Neutrophil (primary cell): Measurements from ENCODE around the gene DDO.

Source experiments
- H3K27ac ChIP-seq: fragments of 200-600 bp; sonication (generic); 2 replicates; pipeline ENCODE4 v1.5.1; 2016; ENCODE audit warnings: mild to moderate bottlenecking, moderate library complexity
- H3K27me3 ChIP-seq: fragments of 200-600 bp; sonication (generic); 2 replicates; pipeline ENCODE4 v1.6.0; 2016; ENCODE audit warnings: mild to moderate bottlenecking
- H3K36me3 ChIP-seq: fragments of 200-600 bp; sonication (generic); 2 replicates; pipeline ENCODE4 v1.5.1; 2017
- H3K4me1 ChIP-seq, 2 experiments: fragments of 200-600 bp in 1 of 2; sonication (generic) in 1 of 2; 1 replicate in 1 of 2; 2 replicates in 1 of 2; pipeline versions ENCODE4 v1.5.1 to v1.6.1; 2013 to 2016; ENCODE audit warnings: low read depth in 1 of 2, low read length in 1 of 2, mild to moderate bottlenecking in 1 of 2, moderate library complexity in 1 of 2; ENCODE audit not compliant: control insufficient read depth in 1 of 2, insufficient read depth in 1 of 2
- H3K4me3 ChIP-seq, 2 experiments: fragments of 200-600 bp in 1 of 2; sonication (generic) in 1 of 2; 1 replicate in 1 of 2; 2 replicates in 1 of 2; pipeline ENCODE4 v1.5.1; 2013 to 2016; ENCODE audit warnings: low read depth in 1 of 2, low read length in 1 of 2, mild to moderate bottlenecking in 1 of 2, moderate library complexity in 1 of 2
- H3K9me3 ChIP-seq: fragments of 200-600 bp; sonication (generic); 2 replicates; pipeline ENCODE4 v1.5.1; 2016
- CTCF ChIP-seq: fragments of 200-600 bp; sonication (generic); IDR thresholded peaks from 2 replicates; pipeline ENCODE4 v1.5.1; 2016; ENCODE audit warnings: antibody characterized with exemption

DDO gene

GRCh38 chr6:110390404-110390803, 25.0 kb downstream of the DDO start:
- no peak for TF ChIP-seq CTCF
- no peak overlapping the region for H3K27ac ChIP-seq
- H3K4me3 ChIP-seq = no peak overlapping the region
- H3K27me3 ChIP-seq = no peaks in the 10 kb centered on the region
- H3K4me1 ChIP-seq = no peaks in the 10 kb centered on the region
- H3K9me3 ChIP-seq = no peaks in the 10 kb centered on the region
- H3K36me3 ChIP-seq = no peaks in the 10 kb centered on the region

GRCh38 chr6:110389689-110390382, 25.5 kb downstream of the DDO start:
- Histone ChIP-seq H3K27me3 (no peaks in the 10 kb centered on the region), H3K36me3 (no peaks in the 10 kb centered on the region), H3K4me1 (no peaks in the 10 kb centered on the region), H3K4me3 (no peak overlapping the region), H3K9me3 (no peaks in the 10 kb centered on the region), H3K27ac (no peak overlapping the region)
- no peak for TF ChIP-seq CTCF

- H3K4me1 ChIP-seq = no peaks in the 10 kb centered on the region
- H3K9me3 ChIP-seq = no peaks in the 10 kb centered on the region
- no peak for TF ChIP-seq CTCF
- no peak overlapping the region for H3K27ac ChIP-seq
- no peak overlapping the region for H3K4me3 ChIP-seq
- H3K36me3 ChIP-seq = no peaks in the 10 kb centered on the region
- no peaks in the 10 kb centered on the region for H3K27me3 ChIP-seq
Observed at GRCh38 chr6:110387986-110388385, 27.4 kb downstream of the DDO start.

- no peak overlapping the region for H3K4me3 ChIP-seq
- H3K27ac ChIP-seq = no peak overlapping the region
- no peaks in the 10 kb centered on the region for H3K36me3 ChIP-seq
- no peaks in the 10 kb centered on the region for H3K4me1 ChIP-seq
- no peak for TF ChIP-seq CTCF
- no peaks in the 10 kb centered on the region for H3K9me3 ChIP-seq
- H3K27me3 ChIP-seq = no peaks in the 10 kb centered on the region
Observed at GRCh38 chr6:110385458-110385863, 29.9 kb downstream of the DDO start.

GRCh38 chr6:110378552-110378951, 36.8 kb downstream of the DDO start:
- Histone ChIP-seq H3K4me3 (no peak overlapping the region), H3K27ac (no peak overlapping the region), H3K4me1 (no peaks in the 10 kb centered on the region), H3K27me3 (no peaks in the 10 kb centered on the region), H3K9me3 (no peaks in the 10 kb centered on the region), H3K36me3 (no peaks in the 10 kb centered on the region)
- no peak for TF ChIP-seq CTCF

- no peak for TF ChIP-seq CTCF
- Histone ChIP-seq H3K4me1 (no peaks in the 10 kb centered on the region), H3K27ac (no peak overlapping the region), H3K27me3 (peaks cover 33% of the 10 kb centered on the region), H3K9me3 (no peaks in the 10 kb centered on the region), H3K4me3 (no peak overlapping the region), H3K36me3 (no peaks in the 10 kb centered on the region)
Observed at GRCh38 chr6:110369066-110369465, 46.3 kb downstream of the DDO start.
